Osteoblast (primary cell): ENCODE results near the gene KCNJ10. TPM values are rescaled to one million over a fixed set of nuclear protein-coding genes. Genes with fewer than 3 reads are reported as not detected.

Experiments used
- DNase-seq: peaks from one replicate; pipeline ENCODE4 v3.0.0; 2011; ENCODE audit warnings: low spot score, mixed read lengths; ENCODE audit not compliant: insufficient read length; ENCODE audit errors: missing footprints
- H2AFZ ChIP-seq: 2 replicates; pipeline ENCODE4 v1.6.0; 2011; ENCODE audit warnings: mild to moderate bottlenecking, low read length
- H3K27ac ChIP-seq: 2 replicates; pipeline ENCODE4 v1.5.1; 2011; ENCODE audit warnings: mild to moderate bottlenecking, low read depth, low read length, moderate library complexity
- H3K27me3 ChIP-seq: 2 replicates; pipeline ENCODE4 v1.6.0; 2012; ENCODE audit warnings: mild to moderate bottlenecking, control low read depth, inconsistent platforms, low read length, moderate library complexity; ENCODE audit not compliant: insufficient read depth
- H3K36me3 ChIP-seq: 2 replicates; pipeline ENCODE4 v1.5.1; 2011; ENCODE audit warnings: mild to moderate bottlenecking, low read length, control low read depth, moderate library complexity; ENCODE audit not compliant: insufficient read depth
- H3K4me1 ChIP-seq: 2 replicates; pipeline ENCODE4 v1.5.1; 2011; ENCODE audit warnings: mild to moderate bottlenecking, low read length, control low read depth, moderate library complexity; ENCODE audit not compliant: insufficient read depth
- H3K4me2 ChIP-seq: 2 replicates; pipeline ENCODE4 v1.6.0; 2011; ENCODE audit warnings: mild to moderate bottlenecking, low read length; ENCODE audit not compliant: insufficient read depth
- H3K4me3 ChIP-seq: fragments of 200-600 bp; sonication (generic); 3 replicates; pipeline ENCODE4 v1.5.1; 2012; ENCODE audit warnings: mild to moderate bottlenecking, low read length, inconsistent platforms; ENCODE audit not compliant: insufficient read depth
- H3K79me2 ChIP-seq: 2 replicates; pipeline ENCODE4 v1.6.0; 2012; ENCODE audit warnings: mild to moderate bottlenecking, low read length, control low read depth, inconsistent platforms; ENCODE audit not compliant: insufficient read depth
- H3K9me3 ChIP-seq: 2 replicates; pipeline ENCODE4 v1.5.1; 2011; ENCODE audit warnings: low read depth, low read length, control low read depth
- H4K20me1 ChIP-seq: 2 replicates; pipeline ENCODE4 v1.6.0; 2012; ENCODE audit warnings: mild to moderate bottlenecking, low read length, control low read depth; ENCODE audit not compliant: insufficient read depth
- CTCF ChIP-seq: IDR thresholded peaks from 2 replicates; pipeline ENCODE4 v1.5.1; 2011; ENCODE audit warnings: mild to moderate bottlenecking, low read depth, low read length, moderate library complexity; ENCODE audit errors: extremely low read depth
- total RNA-seq: library from RNA; depleted of rRNA; stranded (reverse); fragments of >200 nt; gene quantifications from 2 replicates; pipeline ENCODE4 v1.2.3, GENCODE V29; 2012

KCNJ10 gene
- total RNA-seq, 1 donor, result not detected

- DNase-seq, result no peak
- H3K79me2 ChIP-seq, result no peaks in the 10 kb centered on the region
- H4K20me1 ChIP-seq, result no peaks in the 10 kb centered on the region
- H3K4me3 ChIP-seq, result no peak overlapping the region
- no peak overlapping the region for H3K4me2 ChIP-seq
- peaks cover 12% of the 10 kb centered on the region for H3K4me1 ChIP-seq
- no peaks in the 10 kb centered on the region for H3K36me3 ChIP-seq
- no peak overlapping the region for H2AFZ ChIP-seq
- TF ChIP-seq CTCF, result no peak
- peaks cover 2% of the 10 kb centered on the region for H3K27me3 ChIP-seq
- H3K9me3 ChIP-seq, result no peaks in the 10 kb centered on the region
- no peak overlapping the region for H3K27ac ChIP-seq
Measured at GRCh38 chr1:159949981-159950381, 120.0 kb downstream of the KCNJ10 start.

DNA sequence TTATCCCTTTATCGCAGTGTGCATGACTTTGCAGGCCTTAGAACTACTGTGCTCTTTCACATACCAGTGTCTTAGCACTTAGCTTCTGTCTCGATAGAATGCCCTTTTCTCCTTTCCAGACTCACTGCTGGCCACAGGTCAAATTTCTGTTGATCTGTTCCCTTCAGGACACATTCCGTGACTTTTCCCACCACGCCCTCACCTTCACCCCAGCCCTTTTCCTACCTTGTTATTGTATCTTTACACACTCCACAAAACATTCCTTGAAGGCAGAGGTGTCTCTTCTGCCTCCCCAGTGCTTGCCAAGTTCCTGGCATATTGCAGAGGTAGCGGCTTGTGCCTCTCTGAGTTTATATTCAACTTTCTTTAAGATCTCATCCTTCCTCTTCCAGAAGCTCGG is 120.8 kb downstream of the KCNJ10 start:
- Histone ChIP-seq H3K79me2 (no peaks in the 10 kb centered on the region), H3K4me1 (peaks cover 11% of the 10 kb centered on the region), H2AFZ (no peak overlapping the region), H3K36me3 (no peaks in the 10 kb centered on the region), H3K4me3 (no peak overlapping the region), H3K27ac (no peak overlapping the region), H3K4me2 (no peak overlapping the region), H4K20me1 (no peaks in the 10 kb centered on the region), H3K27me3 (peaks cover 10% of the 10 kb centered on the region), H3K9me3 (no peaks in the 10 kb centered on the region)
- TF ChIP-seq CTCF, result no peak
- no peak for DNase-seq

Other genes with a start within 250 kb of the KCNJ10 start
- gene SLAMF8, start 243.3 kb downstream of the KCNJ10 start, total RNA-seq, result under 0.01 and 0.36 TPM in 2 replicates
- not detected in 2 replicates for gene VSIG8, start 207.5 kb downstream of the KCNJ10 start, total RNA-seq
- 0.29 and 0.36 TPM in 2 replicates for gene CFAP45, start 170.0 kb downstream of the KCNJ10 start, total RNA-seq
- gene TAGLN2, start 144.7 kb downstream of the KCNJ10 start, total RNA-seq, result 156 and 159 TPM in 2 replicates
- gene IGSF9, start 124.5 kb downstream of the KCNJ10 start, total RNA-seq, result under 0.01 TPM in 2 replicates
- gene SLAMF9, start 115.9 kb downstream of the KCNJ10 start, total RNA-seq, result not detected in 2 replicates
- 7.2 and 7.4 TPM in 2 replicates for gene PIGM, start 38.2 kb downstream of the KCNJ10 start, total RNA-seq
- gene KCNJ9, start 11.4 kb upstream of the KCNJ10 start, total RNA-seq, result not detected in 2 replicates
- 18.0 and 19.9 TPM in 2 replicates for gene IGSF8, start 28.5 kb upstream of the KCNJ10 start, total RNA-seq
- gene ATP1A2, start 45.6 kb upstream of the KCNJ10 start, total RNA-seq, result 0.72 and 1.2 TPM in 2 replicates
- not detected in 2 replicates for gene ATP1A4, start 81.4 kb upstream of the KCNJ10 start, total RNA-seq
- 0.29 and 0.36 TPM in 2 replicates for gene CASQ1, start 120.4 kb upstream of the KCNJ10 start, total RNA-seq
- gene PEA15, start 135.2 kb upstream of the KCNJ10 start, total RNA-seq, result 200 and 217 TPM in 2 replicates
- 107 and 112 TPM in 2 replicates for gene DCAF8, start 192.4 kb upstream of the KCNJ10 start, total RNA-seq
- gene PEX19, start 215.0 kb upstream of the KCNJ10 start, total RNA-seq, result 38.0 and 43.3 TPM in 2 replicates